Gastroesophageal sphincter (tissue), 4 donors: ENCODE measurements around the gene SECISBP2L. TPM values are rescaled to one million over a fixed set of nuclear protein-coding genes. Genes with fewer than 3 reads are reported as not detected.
A peak's percentile ranks its signal among the peaks of the same experiment; 100 is the strongest.

Source experiments
- ATAC-seq: fragments of 150-250 bp; one replicate; pipeline ENCODE4 v1.9.1; 2016; ENCODE audit warnings: mild to moderate bottlenecking, moderate library complexity
- H3K27ac ChIP-seq, 4 donors: fragments of 200-600 bp; sonication (generic) in 3 of 4; 1 replicate in 3 of 4; 2 replicates in 1 of 4; pipeline ENCODE4 v1.5.1; 2016 to 2019
- H3K27me3 ChIP-seq: fragments of 200-600 bp; sonication (generic); one replicate; pipeline ENCODE4 v1.5.1; 2019
- H3K36me3 ChIP-seq, 2 donors: fragments of 200-600 bp; sonication (generic); one replicate each; pipeline ENCODE4 v1.5.1; 2019; ENCODE audit warnings: control low read depth in 1 of 2
- H3K4me1 ChIP-seq, 3 donors: fragments of 200-600 bp; sonication (generic); 1 replicate in 2 of 3; 2 replicates in 1 of 3; pipeline ENCODE4 v1.5.1; 2016 to 2019; ENCODE audit warnings: control low read depth in 2 of 3
- H3K4me3 ChIP-seq, 2 donors: fragments of 200-600 bp; sonication (generic); one replicate each; pipeline ENCODE4 v1.5.1; 2019; ENCODE audit warnings: mild to moderate bottlenecking in 1 of 2, moderate library complexity in 1 of 2
- H3K9me3 ChIP-seq, 3 donors: fragments of 200-600 bp; sonication (generic); one replicate each; pipeline ENCODE4 v1.5.1; 2017 to 2019; ENCODE audit warnings: control low read depth in 2 of 3
- EP300 ChIP-seq: sonication (generic); formaldehyde crosslinking; IDR thresholded peaks from one replicate; pipeline ENCODE4 v1.6.1; 2017; ENCODE audit warnings: antibody characterized with exemption, mild to moderate bottlenecking
- POLR2A ChIP-seq, 2 donors: fragments of 450-650 bp; IDR thresholded peaks; one replicate each; pipeline ENCODE4 v1.6.1; 2017; ENCODE audit warnings: antibody characterized with exemption in 2 of 2, mild to moderate bottlenecking in 2 of 2, moderate library complexity in 1 of 2
- POLR2AphosphoS5 ChIP-seq: sonication (generic); formaldehyde crosslinking; IDR thresholded peaks from one replicate; pipeline ENCODE4 v1.6.1; 2017; ENCODE audit warnings: antibody characterized with exemption
- WGBS, 2 donors: methylation state at CpG; one replicate each; pipeline ENCODE4 v1.1.5; 2018; ENCODE audit warnings: low coverage in 1 of 2; 5-methylcytosine and 5-hydroxymethylcytosine counted together
- total RNA-seq, 4 donors: library from RNA; depleted of rRNA; stranded (reverse); fragments of >200 nt; gene quantifications; one replicate each; pipeline ENCODE4 v1.1.0, GENCODE V29; 2016
- TF ChIP-seq, protein P1 (sequence below), 4 experiments: fragments of 200-600 bp in 2 of 4; fragments of 450-650 bp in 2 of 4; sonication (generic) in 1 of 4; IDR thresholded peaks; one replicate each; pipeline ENCODE4 v1.5.1; 2017 to 2019; ENCODE audit warnings: antibody characterized with exemption in 4 of 4, mild to moderate bottlenecking in 2 of 4, moderate library complexity in 2 of 4

Gene SECISBP2L, protein sequence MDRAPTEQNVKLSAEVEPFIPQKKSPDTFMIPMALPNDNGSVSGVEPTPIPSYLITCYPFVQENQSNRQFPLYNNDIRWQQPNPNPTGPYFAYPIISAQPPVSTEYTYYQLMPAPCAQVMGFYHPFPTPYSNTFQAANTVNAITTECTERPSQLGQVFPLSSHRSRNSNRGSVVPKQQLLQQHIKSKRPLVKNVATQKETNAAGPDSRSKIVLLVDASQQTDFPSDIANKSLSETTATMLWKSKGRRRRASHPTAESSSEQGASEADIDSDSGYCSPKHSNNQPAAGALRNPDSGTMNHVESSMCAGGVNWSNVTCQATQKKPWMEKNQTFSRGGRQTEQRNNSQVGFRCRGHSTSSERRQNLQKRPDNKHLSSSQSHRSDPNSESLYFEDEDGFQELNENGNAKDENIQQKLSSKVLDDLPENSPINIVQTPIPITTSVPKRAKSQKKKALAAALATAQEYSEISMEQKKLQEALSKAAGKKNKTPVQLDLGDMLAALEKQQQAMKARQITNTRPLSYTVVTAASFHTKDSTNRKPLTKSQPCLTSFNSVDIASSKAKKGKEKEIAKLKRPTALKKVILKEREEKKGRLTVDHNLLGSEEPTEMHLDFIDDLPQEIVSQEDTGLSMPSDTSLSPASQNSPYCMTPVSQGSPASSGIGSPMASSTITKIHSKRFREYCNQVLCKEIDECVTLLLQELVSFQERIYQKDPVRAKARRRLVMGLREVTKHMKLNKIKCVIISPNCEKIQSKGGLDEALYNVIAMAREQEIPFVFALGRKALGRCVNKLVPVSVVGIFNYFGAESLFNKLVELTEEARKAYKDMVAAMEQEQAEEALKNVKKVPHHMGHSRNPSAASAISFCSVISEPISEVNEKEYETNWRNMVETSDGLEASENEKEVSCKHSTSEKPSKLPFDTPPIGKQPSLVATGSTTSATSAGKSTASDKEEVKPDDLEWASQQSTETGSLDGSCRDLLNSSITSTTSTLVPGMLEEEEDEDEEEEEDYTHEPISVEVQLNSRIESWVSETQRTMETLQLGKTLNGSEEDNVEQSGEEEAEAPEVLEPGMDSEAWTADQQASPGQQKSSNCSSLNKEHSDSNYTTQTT
- total RNA-seq, result 10 to 100 TPM; 43.3 to 65.4 (median 63.0) TPM

DNA sequence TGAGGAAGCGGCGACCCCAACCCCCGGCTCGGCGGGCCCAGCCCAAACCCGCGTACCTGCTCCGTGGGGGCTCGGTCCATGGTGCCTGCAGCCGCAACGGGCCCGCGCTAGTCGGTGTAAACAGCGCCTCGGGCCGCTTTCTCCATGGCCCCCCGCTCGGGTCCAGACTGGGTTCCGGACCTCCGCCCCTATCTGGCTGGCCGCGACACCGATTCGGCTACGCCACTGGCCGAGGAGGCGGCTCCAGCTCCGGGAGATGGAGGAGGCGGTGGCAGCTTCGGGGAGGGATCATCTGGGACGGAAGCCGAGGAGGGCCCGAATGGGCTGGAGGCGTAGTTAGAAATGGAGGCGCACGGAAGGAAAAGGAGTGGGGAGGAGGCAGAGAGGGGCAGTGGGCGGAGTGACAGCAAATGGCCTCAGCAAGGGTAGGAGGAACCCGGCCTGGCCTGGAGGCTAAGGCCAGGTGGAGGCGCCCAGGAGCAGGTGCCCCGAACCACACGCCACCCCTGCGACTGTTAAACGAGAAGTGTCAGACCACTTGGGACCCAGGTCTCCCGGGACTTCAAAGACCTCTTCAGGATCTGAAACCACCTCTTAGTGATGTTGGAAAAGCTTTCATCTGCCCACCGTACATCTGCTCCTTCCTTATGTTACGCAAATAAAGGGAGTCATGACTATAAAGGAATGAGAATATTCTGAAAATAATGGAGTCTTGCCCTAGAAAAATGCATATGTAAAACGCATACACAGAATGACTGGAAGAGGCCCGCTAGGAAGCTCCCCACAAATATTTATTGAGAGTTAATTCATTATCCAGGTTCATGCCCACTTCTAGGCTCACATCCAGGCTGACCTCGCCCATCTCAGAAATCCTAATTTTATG is at the start of gene SECISBP2L:
Gene SECISBP2L (minus strand): TSS at position 227 of the 883 bp plus-strand sequence. CDS start 147 bp downstream, at position 80.
- 18 to 30% methylated on average over 7 to 13 of the region's 50 CpGs for WGBS, 2 donors
- TF ChIP-seq POLR2A (IDR thresholded peaks at IDR 0.05), result peak; percentile 86 to 87
- TF ChIP-seq EP300, result no peak
- TF ChIP-seq, protein P1, sequence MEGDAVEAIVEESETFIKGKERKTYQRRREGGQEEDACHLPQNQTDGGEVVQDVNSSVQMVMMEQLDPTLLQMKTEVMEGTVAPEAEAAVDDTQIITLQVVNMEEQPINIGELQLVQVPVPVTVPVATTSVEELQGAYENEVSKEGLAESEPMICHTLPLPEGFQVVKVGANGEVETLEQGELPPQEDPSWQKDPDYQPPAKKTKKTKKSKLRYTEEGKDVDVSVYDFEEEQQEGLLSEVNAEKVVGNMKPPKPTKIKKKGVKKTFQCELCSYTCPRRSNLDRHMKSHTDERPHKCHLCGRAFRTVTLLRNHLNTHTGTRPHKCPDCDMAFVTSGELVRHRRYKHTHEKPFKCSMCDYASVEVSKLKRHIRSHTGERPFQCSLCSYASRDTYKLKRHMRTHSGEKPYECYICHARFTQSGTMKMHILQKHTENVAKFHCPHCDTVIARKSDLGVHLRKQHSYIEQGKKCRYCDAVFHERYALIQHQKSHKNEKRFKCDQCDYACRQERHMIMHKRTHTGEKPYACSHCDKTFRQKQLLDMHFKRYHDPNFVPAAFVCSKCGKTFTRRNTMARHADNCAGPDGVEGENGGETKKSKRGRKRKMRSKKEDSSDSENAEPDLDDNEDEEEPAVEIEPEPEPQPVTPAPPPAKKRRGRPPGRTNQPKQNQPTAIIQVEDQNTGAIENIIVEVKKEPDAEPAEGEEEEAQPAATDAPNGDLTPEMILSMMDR (IDR thresholded peaks at IDR 0.05), result peak in 1 of 4 experiments; percentile 34
- peak; percentile 97 for TF ChIP-seq POLR2AphosphoS5
- H3K36me3 ChIP-seq, result no peaks in the 10 kb centered on the region
- peak; percentile 96 for ATAC-seq
- peak within 1 kb of the TSS; percentile 61 to 95 (median 94) for H3K27ac ChIP-seq
- no peaks in the 10 kb centered on the region for H3K27me3 ChIP-seq
- peaks cover 5 to 46% (median 12%) of the 10 kb centered on the region in 3 donors for H3K4me1 ChIP-seq
- peak within 1 kb of the TSS; percentile 85 to 95 for H3K4me3 ChIP-seq
- no peaks in the 10 kb centered on the region for H3K9me3 ChIP-seq

DNA sequence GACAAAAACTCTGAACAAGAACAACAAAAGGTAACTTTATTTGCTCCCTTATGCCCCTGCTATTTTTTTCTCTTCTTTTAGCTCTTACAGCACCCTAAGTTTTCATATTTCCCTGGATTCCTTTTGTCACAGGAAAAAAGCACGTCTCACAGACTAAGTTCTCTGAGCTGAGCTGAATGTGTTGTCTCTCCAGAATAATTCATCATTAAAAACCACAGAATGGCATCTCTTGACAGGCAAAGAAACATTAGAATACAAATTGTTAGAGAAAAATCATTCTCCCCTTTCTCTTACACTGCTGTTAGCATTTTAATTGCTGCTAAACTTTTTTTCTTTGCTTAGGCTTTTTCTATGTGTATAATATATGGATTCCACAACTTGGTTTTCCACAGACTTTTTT is 48.7 kb upstream of the SECISBP2L start:
- no peak overlapping the region for H3K27ac ChIP-seq
- ATAC-seq, result no peak
- no peak overlapping the region for H3K4me3 ChIP-seq
- TF ChIP-seq POLR2A (IDR thresholded peaks at IDR 0.05) (no peak), EP300 (no peak), POLR2AphosphoS5 (no peak)
- TF ChIP-seq, protein P1 (IDR thresholded peaks at IDR 0.05), result no peak
- no peaks in the 10 kb centered on the region for H3K27me3 ChIP-seq
- no peaks in the 10 kb centered on the region for H3K36me3 ChIP-seq
- WGBS, 2 donors, result 57 to 62% methylated on average over 1 of the region's 1 CpG
- no peaks in the 10 kb centered on the region for H3K4me1 ChIP-seq
- no peaks in the 10 kb centered on the region for H3K9me3 ChIP-seq

DNA sequence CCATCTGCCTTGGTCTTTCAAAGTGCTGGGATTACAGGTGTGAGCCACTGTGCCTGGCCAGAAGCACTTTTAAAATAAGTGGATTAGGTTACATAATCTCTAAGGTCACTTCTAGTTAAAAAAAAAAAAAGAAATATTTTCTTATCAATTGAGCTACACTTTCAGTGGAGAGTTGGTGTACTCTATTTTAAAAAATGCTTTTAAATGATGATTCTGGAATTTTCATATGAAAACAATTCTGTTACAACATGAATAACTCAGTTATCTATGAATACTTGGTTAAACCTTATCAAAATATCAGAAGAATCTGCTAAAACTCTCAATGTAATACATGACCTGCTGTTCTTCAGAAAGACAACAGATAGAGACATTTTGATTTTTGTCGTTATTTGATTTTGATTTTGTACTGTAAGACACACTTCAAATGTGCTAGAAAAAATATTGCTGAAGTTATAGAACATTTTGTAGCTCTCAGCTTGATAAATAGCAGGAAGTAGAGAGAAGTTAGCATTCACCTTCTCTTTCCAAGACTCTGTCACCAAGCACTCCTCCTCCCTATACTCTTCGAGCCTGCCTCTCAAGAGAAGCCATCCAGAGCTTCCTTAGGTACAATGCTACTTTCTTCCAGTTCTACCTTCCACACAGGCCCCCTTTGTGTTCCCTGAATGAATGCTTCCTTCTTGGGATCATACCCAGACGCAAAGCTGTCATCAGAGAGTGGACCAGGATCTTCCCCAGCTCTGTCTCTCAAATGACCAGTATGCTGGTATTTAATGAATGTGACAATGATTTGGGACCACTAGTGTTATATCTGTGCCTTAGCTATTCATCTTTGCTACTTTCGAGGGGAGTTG is 47.2 kb upstream of the SECISBP2L start:
- H3K27ac ChIP-seq, result no peak overlapping the region
- WGBS, 2 donors, result 69 to 78% methylated on average over 3 to 4 of the region's 4 CpGs
- TF ChIP-seq, protein P1 (IDR thresholded peaks at IDR 0.05), result no peak
- TF ChIP-seq POLR2AphosphoS5, result no peak
- TF ChIP-seq POLR2A (IDR thresholded peaks at IDR 0.05), result no peak
- TF ChIP-seq EP300, result no peak

DNA sequence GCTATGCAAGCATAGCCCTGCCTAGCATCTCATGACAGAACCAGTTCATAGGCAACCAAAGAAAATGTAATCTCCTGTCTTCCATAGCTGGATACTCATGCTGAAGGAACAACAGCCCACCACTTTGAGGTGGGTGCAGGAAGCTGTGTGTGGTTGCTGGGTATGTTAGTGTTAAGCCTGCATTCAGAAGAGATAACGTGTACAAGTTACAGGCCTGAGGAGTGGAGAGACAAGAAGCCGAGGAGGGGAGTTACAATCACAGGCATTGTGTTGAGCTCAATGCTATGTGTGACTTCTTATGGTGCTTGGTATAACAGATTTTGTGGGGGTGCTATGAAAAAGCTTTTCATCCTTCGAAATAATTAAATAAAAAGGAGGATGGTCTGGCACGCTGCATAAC is 42.8 kb upstream of the SECISBP2L start:
- WGBS, 2 donors, result 75 to 81% methylated on average over 3 to 4 of the region's 4 CpGs
- no peak for TF ChIP-seq EP300
- no peak for TF ChIP-seq POLR2AphosphoS5
- TF ChIP-seq POLR2A (IDR thresholded peaks at IDR 0.05), result no peak
- TF ChIP-seq, protein P1 (IDR thresholded peaks at IDR 0.05), result no peak
- Histone ChIP-seq H3K36me3 (no peaks in the 10 kb centered on the region), H3K4me1 (no peaks in the 10 kb centered on the region), H3K4me3 (no peak overlapping the region), H3K27ac (no peak overlapping the region), H3K27me3 (no peaks in the 10 kb centered on the region), H3K9me3 (no peaks in the 10 kb centered on the region)
- ATAC-seq, result no peak

More for the DNA sequence above, 47.2 kb upstream of the SECISBP2L start:
- ATAC-seq, result no peak
- no peaks in the 10 kb centered on the region for H3K4me1 ChIP-seq
- H3K36me3 ChIP-seq, result no peaks in the 10 kb centered on the region
- no peaks in the 10 kb centered on the region for H3K9me3 ChIP-seq
- no peaks in the 10 kb centered on the region for H3K27me3 ChIP-seq
- H3K4me3 ChIP-seq, result no peak overlapping the region
